CD4-positive, alpha-beta T cell treated with Interleukin-6 for 4 hours (primary cell): Measurements from ENCODE around the gene DIPK1C.

Source experiments
- DNase-seq: peaks from one replicate; pipeline ENCODE4 v3.0.0-alpha.2; 2020; ENCODE audit warnings: mixed read lengths

DIPK1C gene

DNA sequence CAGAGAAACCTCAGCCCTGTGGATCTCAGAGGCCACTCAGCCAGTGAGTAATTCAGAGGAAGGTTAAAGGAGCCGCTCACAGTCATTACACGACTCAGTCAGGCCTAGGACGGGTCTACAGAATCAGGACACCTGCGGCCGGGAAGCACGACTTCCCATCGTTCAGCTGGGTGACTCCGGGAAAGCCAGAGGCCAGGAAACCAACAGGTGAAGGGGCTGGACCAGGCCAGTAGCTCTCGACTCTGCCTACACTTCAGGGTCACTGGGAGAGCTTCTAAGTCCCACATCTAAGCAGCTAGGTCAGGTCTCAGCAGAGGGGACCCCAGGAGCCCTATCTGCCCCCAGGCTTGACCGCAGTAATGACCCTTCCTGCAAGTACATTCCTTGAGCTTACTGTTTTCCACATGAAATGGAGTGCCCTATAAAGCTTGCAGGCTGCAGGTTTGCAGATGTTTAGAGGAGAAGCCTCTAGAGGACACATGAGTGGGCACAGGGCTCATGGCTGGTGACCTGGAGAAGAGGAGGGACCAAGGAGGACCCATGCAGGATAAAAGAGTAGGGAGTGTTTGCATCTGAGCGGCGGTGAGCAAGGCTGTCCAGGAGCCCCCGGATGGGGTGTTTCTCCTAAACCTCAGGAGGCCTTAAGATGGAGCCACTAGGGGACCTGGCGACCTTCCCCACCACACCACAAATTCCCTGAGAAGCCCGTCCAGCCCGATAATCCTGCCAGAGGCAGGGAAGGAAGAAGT, 9.5 kb downstream of the DIPK1C start:
- DNase-seq: no peak

DNA sequence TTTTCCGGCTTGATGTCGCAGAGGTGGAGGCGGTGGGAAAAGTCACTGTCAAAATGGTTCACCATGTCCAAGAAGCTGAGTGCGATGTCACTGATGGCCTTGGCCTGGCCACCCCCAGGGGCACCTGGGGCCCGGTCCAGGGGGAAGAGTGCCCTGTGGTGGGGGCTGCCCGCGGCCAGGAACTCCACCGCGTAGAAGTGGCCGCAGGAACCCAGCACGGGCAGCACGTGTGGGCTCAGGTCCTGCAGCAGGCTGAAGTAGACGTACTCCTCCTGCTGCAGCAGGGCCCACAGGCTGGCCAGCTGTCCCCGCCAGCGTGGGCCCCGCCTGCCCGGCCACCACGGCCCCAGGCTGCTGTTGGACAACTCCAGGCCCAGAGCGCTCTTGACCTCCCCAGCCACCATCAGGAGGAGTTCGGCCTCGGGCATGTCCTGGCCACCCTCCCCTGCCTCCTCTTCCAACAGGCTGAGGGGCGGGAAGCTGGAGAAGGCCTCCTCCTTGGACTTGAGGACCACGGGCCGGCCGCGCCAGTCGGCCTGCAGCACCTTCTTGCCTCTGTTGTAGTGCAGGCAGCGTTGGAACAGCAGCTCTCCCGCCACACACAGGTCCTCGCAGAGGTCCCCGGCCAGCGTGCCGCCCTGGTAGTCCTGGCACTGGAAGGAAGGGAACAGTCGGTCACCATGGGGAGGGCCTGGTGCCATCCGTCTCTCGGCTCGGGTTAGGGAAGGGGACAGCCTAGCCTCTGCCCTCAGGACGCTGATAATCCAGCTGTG, 10.3 kb downstream of the DIPK1C start:
- no peak for DNase-seq

DNA sequence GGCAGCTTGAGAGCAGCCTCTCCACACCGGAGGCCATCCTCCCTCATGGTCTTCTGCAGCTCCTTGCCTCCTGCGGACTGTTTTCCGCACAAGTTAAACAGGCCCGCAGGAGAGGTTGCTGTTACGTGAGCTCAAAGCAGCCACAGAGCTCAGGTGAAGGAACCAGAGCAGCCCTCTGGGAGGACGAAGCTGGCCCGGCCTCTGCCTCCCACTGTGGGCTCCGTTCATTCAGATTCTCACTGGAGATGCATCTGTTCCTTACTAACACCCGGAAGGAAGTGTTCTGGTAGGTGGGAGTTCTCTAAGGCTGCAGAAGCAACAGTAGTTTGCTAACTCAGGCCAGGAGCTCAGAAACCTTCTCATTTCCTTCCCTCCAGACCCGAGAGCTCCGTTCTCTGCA, 10.9 kb downstream of the DIPK1C start:
- no peak for DNase-seq

DNA sequence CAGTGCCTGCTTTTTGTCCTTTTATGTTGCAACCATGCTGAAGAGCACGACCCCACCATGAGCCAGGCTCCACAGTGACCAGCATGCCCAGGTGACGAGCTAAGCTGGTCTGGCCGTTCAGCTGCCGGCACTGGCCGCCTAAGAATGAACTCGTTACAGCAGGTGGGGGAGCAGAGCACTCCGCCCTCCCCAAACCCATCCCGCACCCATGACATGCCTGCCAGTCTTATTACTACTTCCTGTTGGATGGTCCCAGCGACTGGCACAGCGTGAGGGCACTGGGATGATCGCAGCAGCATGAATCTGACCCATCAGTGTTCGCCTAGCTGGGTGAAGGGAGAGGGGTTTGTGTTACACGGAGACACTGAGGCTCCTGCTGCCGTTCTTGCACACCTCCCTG, 11.5 kb downstream of the DIPK1C start:
- DNase-seq: no peak

DNA sequence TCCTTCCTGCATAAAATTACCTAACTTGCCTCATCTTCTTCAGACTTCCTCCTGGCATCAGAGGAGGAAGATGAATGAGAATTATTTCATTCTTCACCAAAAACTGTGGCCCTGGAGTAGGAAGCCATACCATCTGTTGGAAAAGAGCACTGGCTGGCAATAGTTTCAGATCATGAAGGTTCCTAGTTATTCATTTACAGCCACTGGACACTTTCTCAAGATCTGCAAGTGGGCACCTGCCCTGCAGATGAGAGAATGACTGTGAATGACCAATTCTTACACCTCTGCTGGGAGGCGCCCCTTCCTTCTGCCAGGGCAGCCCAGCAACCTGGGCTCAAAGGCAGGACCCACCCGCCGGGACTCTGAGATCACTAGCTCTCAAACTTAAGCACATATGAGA, 13.0 kb downstream of the DIPK1C start:
- DNase-seq: no peak

DNA sequence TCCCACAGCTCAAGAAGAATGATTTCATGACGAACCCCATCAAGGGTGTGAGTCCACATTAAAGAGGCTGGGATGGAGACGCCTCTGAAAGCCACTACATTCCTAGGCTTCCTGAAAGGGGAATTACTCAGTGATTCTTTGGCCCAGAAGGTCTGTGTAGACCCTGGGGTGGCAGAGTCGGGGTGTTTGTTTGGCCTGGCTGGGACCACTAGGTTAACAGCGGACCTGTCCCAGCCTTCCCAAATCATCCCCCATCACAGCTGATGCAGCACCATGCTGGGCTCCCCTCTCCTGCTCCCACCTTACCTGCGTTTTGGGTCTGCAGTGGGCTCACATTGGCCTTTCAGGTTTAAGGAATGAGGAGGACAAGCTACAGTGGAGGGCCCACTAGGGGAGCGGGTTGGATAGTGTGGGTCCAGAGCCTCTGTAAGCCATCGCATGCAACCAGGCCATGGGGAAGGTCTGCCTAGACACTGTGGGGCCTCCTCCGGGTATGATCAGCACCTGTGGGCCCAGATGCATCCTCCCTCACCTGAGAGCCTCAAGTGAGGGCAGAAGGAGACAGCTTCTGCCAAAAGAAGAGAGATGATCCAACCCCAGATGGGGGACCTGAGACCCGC, 16.2 kb downstream of the DIPK1C start:
- DNase-seq: no peak

DNA sequence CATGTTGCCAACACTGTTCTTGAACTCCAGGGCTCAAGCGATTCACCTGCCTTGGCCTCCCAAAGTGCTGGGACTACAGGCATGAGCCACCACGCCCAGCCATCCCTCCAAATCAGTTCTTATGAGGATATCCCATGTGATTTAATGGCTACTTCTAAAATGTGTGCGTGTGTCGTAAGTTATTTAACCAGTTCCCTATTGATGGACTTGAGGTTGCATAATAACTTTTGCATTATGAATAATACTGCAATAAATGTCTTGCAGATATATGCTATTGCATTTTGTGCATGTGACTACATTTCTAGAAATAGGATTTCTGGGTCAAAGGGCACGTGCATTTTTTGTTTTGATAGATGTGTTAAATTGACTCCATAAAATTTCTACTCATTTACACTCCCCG, 19.0 kb downstream of the DIPK1C start:
- DNase-seq: no peak

DNA sequence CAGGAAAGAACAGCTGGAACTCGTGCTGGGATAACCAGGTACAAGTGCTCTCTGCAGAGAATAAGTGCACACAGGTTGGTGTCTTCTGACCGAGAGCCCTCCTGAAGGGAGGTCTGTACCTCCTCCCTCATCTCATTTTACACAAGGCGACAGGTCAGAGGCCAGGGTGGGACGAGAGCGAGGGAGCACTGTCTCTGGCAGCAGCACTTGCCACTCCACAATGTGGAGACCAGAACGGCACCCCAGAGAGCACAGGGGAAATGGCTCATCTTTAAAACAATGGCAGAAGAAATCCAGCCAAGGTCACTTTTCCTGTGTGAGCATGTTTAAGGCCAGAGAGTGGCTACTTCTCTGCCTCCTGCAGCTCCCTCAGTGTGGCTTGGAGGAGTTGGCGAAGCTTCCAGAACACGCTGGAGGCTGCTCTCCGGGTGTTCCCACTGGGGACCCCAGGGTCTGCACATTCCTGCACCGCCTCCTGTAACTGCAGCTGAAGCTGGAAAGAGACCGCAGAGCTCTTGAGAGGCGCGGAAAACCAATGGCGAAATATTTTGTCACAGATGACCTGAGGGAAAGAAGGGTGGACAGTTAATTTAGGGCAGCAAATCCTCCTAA, 20.8 kb downstream of the DIPK1C start:
- DNase-seq: no peak

DNA sequence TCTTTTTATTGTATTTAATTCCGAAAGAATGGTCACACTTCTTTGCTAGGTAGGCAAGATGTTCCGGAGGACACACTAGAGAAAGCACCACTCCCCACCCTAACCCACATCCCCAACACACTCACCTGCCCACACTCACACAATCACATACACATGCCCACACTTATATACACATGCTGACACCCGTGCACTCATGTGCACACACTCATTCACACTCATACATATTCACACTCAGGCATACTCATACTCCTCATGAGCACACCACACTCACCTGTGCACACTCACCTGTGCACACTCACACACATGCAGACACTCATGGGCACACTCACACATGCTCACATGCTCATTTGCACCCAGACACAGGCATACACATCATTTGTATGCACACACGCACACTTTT, 21.4 kb downstream of the DIPK1C start:
- no peak for DNase-seq

DNA sequence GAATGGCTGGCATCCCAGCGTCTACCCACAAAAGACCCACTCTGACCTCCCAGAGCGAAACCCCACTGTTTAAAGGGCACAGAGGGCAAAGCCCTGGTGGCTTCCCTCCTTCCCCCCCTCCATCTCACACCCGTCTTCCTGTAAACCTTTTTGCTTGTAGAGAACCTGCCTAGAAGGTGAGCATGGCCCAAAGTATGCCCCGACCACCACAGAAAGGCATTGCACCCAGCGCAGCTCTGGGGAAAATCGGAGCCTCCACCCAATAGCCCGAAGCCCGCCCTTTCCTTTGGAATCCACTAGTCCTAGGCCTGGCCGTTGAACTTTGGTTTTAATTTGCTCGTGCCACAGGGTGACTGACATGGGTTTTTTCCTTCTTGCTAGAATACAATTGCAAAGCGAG, 22.6 kb downstream of the DIPK1C start:
- DNase-seq: no peak

DNA sequence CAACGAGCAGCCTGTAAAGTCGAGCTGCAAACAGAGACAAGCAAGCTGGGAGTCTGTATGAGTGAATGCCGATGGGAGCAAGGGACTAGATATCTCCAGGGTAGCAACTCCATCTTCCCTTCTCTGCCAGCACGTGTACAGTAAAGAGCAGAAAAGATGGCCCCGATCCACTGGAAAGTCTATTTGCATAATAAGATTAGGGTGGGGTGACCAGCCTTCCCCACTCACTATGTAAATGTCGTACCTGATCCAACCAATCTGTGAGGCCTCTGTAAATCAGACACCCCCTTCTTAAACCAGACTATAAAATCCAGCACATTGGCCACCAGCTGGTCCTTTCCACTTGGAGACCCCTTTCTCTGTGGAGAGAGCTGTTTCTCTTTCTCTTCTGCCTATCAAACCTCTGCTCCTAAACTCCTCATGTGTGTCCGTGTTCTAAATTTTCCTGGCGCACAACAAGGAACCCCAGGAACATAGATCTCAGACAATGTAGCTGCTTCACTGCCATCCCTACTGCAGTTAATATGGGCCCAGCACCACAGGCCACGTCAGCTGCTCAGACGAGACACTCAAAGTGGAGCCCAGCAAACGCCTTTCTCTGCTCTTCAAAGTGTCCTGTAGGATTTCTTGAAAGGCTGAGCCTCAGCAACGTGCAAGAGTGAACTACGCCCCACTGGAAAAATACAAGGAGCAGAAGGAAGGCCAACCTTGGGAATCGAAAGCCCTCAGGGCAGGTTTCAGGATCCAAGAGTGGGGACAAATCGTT, 26.1 kb downstream of the DIPK1C start:
- no peak for DNase-seq

DNA sequence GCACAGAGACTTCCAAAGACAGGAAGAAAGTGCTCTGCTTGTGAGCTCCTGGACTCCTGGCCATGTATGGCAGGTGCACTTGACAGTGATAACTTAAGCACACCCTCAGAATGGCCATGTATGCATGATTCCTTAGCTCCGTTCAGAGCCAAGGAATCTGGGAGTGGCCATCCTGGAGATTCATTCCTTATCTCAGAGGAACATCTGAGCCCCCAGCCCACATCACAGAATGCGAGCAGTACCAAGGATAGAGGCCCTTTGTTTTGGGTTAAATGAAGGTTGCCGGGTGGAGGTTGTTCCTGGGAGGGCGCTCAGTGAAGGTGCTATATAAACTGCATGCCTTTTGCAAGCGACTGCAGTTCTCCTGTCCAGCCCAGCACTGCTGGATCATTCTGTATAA, 26.9 kb downstream of the DIPK1C start:
- no peak for DNase-seq

DNA sequence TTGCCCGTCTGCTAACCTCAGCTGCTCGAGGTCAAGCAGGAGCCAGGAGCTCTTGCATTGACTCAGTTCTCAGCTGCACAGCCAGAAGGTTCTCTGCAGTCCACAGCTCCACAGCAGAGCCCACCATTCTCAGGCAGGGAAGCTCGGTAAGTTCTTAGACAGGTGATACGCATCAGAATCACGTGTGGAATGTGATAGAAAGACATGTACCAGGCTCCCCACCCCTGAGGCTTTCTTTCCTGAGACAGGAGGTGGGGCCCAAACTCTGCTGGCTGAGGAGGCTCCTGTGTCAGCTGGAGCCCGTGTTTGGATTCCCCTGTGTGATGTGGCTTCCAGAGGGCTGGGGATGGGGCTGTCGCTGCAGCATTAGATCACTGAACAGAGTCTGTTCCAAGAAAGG, 28.0 kb downstream of the DIPK1C start:
- no peak for DNase-seq

DNA sequence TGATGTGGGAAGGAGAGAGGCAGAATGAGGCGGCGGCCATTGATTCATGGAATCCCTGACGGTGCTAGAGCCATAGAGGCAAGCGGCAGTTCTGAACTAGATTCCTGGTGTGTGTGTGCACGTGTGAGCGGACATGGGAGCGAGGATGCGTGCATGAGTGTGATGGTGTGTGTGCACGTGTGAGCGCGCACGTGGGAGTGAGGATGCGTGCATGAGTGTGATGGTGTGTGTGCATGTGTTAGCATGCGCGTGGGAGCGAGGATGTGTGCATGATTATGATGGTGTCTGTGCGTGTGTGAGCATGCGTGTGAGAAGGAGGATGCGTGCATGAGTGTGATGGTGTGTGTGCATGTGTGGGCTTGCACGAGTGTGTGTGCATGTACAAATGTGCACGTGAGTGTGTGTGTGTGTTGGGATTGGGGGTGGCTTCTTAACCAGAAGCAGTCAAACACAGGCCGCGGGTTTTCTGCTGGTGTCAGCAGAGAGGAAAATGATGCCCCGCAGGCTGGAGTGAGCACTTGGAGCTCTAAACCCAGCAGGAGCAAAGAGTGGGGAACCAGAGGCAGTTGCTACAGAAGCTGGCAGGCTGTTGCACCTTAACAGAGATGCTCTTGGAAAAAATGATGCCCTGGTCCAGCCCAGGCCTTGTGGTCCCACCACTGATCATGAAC, 29.5 kb downstream of the DIPK1C start:
- no peak for DNase-seq

DNA sequence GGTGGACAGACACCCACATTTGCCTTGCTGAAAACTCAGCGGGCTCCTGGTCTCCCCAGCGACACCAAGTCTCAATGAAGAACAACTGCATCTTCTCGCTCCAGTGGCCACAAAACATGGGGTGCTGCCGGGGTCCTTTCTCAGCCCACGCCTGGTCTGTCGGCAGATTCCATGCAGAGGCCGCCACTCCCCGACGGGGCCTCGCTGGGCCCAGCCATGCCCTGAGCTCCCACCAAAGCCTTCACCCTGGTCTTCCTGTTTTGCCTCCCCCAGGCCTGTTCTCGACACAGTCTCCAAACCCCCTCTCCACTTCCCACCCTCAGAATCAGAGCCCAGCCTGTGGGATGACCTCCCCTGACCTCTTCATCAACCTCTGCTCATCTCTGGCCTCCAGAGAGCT, 31.2 kb downstream of the DIPK1C start:
- no peak for DNase-seq

DNA sequence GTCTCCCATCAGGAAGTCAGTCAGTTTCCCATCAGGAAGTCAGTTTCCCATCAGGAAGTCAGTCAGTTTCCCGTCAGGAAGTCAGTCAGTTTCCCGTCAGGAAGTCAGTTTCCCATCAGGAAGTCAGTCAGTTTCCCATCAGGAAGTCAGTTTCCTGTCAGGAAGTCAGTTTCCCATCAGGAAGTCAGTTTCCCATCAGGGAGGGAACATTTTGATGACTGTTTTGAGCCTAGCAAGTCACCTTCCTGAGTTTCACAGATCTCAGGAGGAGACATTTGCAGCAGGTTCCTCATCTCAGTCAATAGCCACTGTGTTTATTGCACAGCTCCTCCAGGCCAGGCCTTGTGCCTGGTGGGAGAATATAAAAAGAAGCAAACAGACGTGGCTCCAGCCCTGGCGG, 31.9 kb downstream of the DIPK1C start:
- DNase-seq: no peak

DNA sequence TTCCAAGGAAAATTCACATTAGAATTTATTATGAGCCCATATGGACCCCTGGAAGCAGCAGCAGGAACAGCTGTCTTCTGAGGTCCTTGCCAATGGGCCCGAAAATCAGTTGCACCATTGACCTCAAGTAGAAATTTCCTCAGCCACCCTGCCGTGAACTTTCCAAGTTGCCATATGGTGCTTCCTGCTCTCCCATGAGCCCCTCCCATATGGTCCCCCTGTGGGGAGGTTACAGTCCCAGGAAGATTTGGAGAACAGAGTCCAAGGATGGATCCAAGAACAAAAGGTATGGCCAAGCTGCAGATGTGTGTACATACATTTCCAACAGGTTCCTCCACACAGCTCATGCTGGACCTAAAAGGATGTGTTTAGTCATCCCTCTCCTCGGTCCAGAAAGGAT, 34.6 kb downstream of the DIPK1C start:
- no peak for DNase-seq

DNA sequence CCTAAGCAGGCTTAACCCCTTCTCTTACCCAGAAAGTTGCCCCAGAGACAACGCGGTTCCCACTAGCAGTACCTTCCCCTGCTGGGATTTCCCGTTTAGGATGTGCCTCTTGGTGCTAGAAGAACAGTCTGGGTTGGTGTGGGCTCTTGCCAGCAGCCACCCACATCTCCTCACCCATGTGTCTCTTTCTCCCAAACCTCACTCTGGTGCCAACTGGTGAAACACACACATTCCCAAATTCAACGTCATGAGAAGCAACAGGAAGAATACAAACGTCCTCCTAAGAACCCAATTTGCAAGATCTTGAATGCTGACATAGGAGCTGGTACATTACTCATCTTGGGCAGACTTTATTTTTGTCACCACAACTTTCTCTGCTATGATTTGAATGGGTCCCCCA, 36.2 kb downstream of the DIPK1C start:
- DNase-seq: no peak

DNA sequence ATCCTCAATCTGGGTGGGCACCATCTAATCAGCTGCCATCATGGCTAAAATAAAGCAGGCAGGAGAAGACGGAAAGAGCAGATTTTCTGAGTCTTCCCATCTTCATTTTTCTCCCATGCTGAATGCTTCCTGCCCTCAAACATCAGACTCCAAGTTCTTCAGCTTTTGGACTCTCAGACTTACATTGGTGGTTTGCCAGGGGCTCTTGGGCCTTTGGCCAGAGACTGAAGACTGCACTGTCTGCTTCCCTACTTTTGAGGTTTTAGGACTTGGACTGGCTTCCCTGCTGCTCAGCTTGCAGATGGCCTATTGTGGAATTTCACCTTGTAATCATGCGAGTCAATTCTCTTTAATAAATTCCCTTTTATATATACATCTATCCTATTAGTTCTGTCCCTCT, 36.6 kb downstream of the DIPK1C start:
- DNase-seq: no peak

DNA sequence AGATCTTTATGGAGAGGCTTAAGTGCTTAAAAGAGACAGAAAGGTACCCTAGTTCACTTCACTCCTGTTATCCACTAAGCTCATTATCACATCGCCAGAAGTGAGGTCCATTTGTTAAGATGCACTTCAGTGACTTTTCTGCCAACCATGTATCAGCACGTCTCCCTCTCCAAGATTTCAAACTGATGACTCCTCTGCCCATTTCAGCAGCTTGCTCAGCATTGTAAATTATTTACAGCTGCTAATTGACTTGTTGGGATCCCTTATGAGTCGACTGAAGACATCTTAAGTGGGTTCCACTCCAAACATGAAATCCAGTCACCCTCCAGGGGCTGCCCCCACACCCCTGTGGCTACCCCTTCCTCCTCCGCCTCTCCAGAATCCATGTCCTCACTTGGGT, 37.3 kb downstream of the DIPK1C start:
- no peak for DNase-seq

DNA sequence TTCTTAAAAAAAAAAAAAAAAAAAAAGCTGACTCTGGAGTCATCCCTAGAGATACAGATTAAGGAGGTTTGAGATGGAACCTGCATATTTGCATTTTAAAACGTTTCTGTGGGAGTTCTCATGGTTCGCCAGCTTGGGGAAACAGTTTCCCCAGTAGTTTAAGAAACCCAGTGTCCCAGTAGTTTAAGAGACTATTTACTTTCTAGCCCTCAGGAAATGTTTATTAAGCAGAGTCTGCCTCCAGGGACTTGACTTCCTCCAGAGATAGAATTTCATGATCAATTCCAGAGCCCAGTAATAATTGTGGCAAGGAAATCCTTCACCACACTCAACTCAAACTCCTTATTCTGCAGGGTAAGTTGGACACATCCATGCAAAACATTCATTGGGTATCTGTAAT, 39.1 kb downstream of the DIPK1C start:
- DNase-seq: no peak

DNA sequence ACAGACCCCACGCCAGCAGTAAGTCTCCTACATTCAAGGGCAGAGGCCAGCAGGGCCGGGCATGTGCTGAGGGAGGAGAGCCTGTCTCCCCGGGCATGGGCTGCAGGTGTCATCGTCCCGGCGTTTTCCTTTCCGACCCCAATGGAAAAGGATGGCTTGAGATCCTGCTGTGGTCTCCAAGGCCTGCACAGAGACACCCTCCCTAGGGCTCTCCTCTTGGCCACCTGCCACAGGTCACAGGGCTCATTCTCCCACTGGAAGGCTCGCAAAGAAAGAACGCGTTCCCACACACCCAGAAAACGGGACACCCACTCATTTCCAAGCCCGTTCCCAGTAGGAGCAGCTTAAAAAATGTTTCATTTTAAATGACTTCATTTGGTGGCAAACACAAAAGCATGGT, 41.0 kb downstream of the DIPK1C start:
- DNase-seq: no peak
